Muscle of arm (tissue), 12 donors: ENCODE results near the gene TMEM215. TPM values are rescaled to one million over a fixed set of nuclear protein-coding genes. Genes with fewer than 3 reads are reported as not detected.

Source experiments
- DNase-seq: peaks from one replicate; pipeline ENCODE4 v3.0.0-alpha.2; 2013
- polyA plus RNA-seq, 12 donors: library from polyadenylated mRNA; unstranded; fragments of 120-200 nt; gene quantifications; one replicate each; pipeline ENCODE4 v1.2.1, GENCODE V29; 2013; ENCODE audit not compliant: insufficient read length in 12 of 12

Gene TMEM215
- polyA plus RNA-seq, 12 donors = 0.48 to 2.5 (median 1.0) TPM; not detected in 2

- no peak for DNase-seq
Measured at GRCh38 chr9:32832346-32832745, 49.0 kb downstream of the TMEM215 start.

Other genes starting within 250 kb of the TMEM215 start
- gene SMIM27, start 231.2 kb upstream of the TMEM215 start, polyA plus RNA-seq = 10 to 100 TPM in 7 of 12 donors, 1 to 10 TPM in 4, not detected in 1; 8.4 to 13.4 (median 10.6) TPM
- gene TOPORS, start 231.0 kb upstream of the TMEM215 start, polyA plus RNA-seq = 10 to 100 TPM in 11 of 12 donors, not detected in 1; 17.4 to 28.3 (median 21.2) TPM
- 10 to 100 TPM in 11 of 12 donors, not detected in 1; 26.9 to 67.7 (median 64.7) TPM for gene NDUFB6, start 210.4 kb upstream of the TMEM215 start, polyA plus RNA-seq
- under 1 TPM in 7 of 12 donors, not detected in 5; 0.03 to 0.08 (median 0.05) TPM for gene TAF1L, start 147.9 kb upstream of the TMEM215 start, polyA plus RNA-seq
- 10 to 100 TPM in 11 of 12 donors, not detected in 1; 19.9 to 29.4 (median 25.5) TPM for gene APTX, start 218.1 kb downstream of the TMEM215 start, polyA plus RNA-seq
- gene DNAJA1, start 241.7 kb downstream of the TMEM215 start, polyA plus RNA-seq = 100 to 1,000 TPM in 7 of 12 donors, 10 to 100 TPM in 4, not detected in 1; 64.9 to 127 (median 109) TPM